ENCODE results near the gene LHFPL3.
A peak's percentile ranks its signal among the peaks of the same experiment; 100 is the strongest.

The LHFPL3 gene

GRCh38 chr7:104940023-104940710, 611.8 kb downstream of the LHFPL3 start:
- no peak for TF ChIP-seq EP300 (IDR thresholded peaks at IDR 0.05; ENCODE audit: borderline replicate concordance)
- TF ChIP-seq EGR1 (IDR thresholded peaks at IDR 0.05): no peak
- TF ChIP-seq REST (IDR thresholded peaks at IDR 0.05; ENCODE audit: low read depth): no peak
- TF ChIP-seq CREB1 (IDR thresholded peaks at IDR 0.05; ENCODE audit: low read depth): no peak
- TF ChIP-seq USF1 (IDR thresholded peaks at IDR 0.05): no peak
- TF ChIP-seq NFIC (IDR thresholded peaks at IDR 0.05): no peak

- TF ChIP-seq REST (IDR thresholded peaks at IDR 0.05; ENCODE audit: low read depth) (no peak), TEAD4 (IDR thresholded peaks at IDR 0.05) (peak; percentile 68), FOXM1 (IDR thresholded peaks at IDR 0.05; ENCODE audit: borderline replicate concordance, low read depth) (peak; percentile 93), EGR1 (IDR thresholded peaks at IDR 0.05) (peak; percentile 31; the same call in 1 of the 2 replicates), EP300 (IDR thresholded peaks at IDR 0.05; ENCODE audit: borderline replicate concordance) (peak; percentile 98), CREB1 (IDR thresholded peaks at IDR 0.05; ENCODE audit: low read depth) (no peak), YY1 (IDR thresholded peaks at IDR 0.05; ENCODE audit: low read depth) (no peak; the same call in 1 of the 2 replicates), TAF1 (IDR thresholded peaks at IDR 0.05; ENCODE audit: low read depth) (no peak), TCF12 (IDR thresholded peaks at IDR 0.05; ENCODE audit: low read depth) (peak; percentile 95), ZBTB7A (IDR thresholded peaks at IDR 0.05; ENCODE audit: low read depth) (no peak; the same call in 1 of the 2 replicates), RAD21 (IDR thresholded peaks at IDR 0.05; ENCODE audit: low read depth) (peak; percentile 5; the same call in 1 of the 2 replicates), CEBPB (IDR thresholded peaks at IDR 0.05) (peak; percentile 74), USF1 (IDR thresholded peaks at IDR 0.05) (peak; percentile 4; the same call in 1 of the 2 replicates), NFIC (IDR thresholded peaks at IDR 0.05) (peak; percentile 99), MAX (IDR thresholded peaks at IDR 0.05) (no peak)
Observed at GRCh38 chr7:104943502-104944343, 615.3 kb downstream of the LHFPL3 start.

- TF ChIP-seq CREB1 (IDR thresholded peaks at IDR 0.05; ENCODE audit: low read depth) (no peak), FOXM1 (IDR thresholded peaks at IDR 0.05; ENCODE audit: borderline replicate concordance, low read depth) (no peak), EP300 (IDR thresholded peaks at IDR 0.05; ENCODE audit: borderline replicate concordance) (no peak), NFIC (IDR thresholded peaks at IDR 0.05) (no peak), REST (IDR thresholded peaks at IDR 0.05; ENCODE audit: low read depth) (no peak), EGR1 (IDR thresholded peaks at IDR 0.05) (no peak), TAF1 (IDR thresholded peaks at IDR 0.05; ENCODE audit: low read depth) (no peak)
Observed at GRCh38 chr7:104945599-104945956, 617.2 kb downstream of the LHFPL3 start.

- TF ChIP-seq NFIC (IDR thresholded peaks at IDR 0.05): no peak
- no peak for TF ChIP-seq EGR1 (IDR thresholded peaks at IDR 0.05)
- no peak for TF ChIP-seq CREB1 (IDR thresholded peaks at IDR 0.05; ENCODE audit: low read depth)
- TF ChIP-seq ZBTB7A (IDR thresholded peaks at IDR 0.05; ENCODE audit: low read depth): no peak
- TF ChIP-seq MAX (IDR thresholded peaks at IDR 0.05): no peak
- no peak for TF ChIP-seq CEBPB (IDR thresholded peaks at IDR 0.05)
- no peak for TF ChIP-seq RAD21 (IDR thresholded peaks at IDR 0.05; ENCODE audit: low read depth)
- no peak for TF ChIP-seq EP300 (IDR thresholded peaks at IDR 0.05; ENCODE audit: borderline replicate concordance)
Observed at GRCh38 chr7:104946338-104946737, 617.9 kb downstream of the LHFPL3 start.

Measured in Ishikawa (cell line).